NCI-H2227 (cell line): ENCODE data around the gene TM4SF1.
"Not testable (repeated sequence)": the region's sequence is repeated elsewhere in the genome, so short reads cannot be mapped to it uniquely, and the experiment has no call there.

ENCODE experiments used
- DNase-seq: peaks from one replicate; lab custom pipeline; 2025; ENCODE audit not compliant: unreplicated experiment; lab: John Stamatoyannopoulos, UW

Gene TM4SF1

DNA sequence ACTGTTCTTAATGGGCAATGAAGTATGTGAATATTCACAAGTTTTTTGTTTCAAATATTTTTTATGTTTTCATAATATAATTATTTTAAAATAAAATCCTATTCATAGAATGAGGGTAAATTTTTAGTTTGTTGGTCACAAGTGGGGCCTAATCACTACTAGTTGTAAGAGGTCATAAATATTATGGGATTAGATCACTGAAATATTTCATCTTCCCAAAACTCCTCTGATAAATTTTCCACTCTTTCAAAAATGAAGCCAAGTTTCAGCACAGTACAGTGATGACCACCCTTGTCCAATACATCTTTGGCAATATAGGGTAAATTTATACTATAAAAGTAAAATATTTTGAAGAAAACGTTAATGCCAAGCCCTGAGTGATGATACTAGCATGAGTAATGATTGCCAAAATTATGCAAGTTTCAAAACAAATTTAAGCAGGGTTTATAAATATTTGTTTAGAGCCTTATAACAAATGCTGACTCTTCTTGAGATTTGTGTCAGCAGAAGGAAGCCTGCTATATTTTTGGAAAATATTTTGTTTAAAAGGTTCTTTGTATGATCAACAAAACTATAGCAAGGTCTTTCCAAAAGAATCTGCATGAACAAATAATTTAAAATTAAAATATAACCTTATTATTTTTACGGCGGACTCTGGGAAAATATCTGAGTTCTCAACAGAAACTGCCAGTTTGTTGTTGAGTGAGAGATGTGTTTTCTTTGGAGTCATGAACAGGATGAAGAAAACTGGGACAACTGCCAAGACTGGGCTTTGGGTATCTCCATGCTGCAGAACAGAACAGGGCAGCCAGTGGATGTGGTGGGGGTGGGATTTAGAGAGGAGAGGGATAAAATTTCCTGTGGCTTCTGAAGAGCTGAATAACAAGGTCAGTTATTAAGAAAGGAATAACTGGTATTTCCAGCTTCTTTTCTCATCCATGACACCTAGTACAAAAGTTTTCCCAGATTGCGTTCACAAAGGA is 17.9 kb upstream of the TM4SF1 start:
- no peak for DNase-seq

GRCh38 chr3:149393345-149394160 is 16.1 kb upstream of the TM4SF1 start:
- peak; percentile 2 for DNase-seq

GRCh38 chr3:149391960-149392359 is 14.5 kb upstream of the TM4SF1 start:
- no peak for DNase-seq

- DNase-seq = no peak
Measured at GRCh38 chr3:149390772-149391212, 13.3 kb upstream of the TM4SF1 start.

DNA sequence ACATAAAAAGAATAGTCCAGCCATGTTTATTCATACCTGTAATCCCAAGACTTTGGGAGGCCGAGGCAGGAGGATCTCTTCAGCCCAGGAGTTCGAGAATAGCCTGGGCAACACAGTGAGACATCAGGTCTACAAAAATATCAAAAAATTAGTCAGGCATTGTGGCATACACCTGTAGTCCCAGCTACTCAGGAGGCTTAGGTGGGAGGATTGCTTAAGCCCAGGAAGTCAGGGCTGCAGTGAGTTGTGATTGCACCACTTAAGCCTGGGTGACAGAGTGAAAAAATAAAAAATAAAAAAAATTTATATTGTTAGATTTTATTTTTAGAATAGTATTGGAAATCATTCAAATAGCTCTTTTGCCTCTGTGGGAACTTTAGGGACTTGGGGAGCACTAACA is 12.8 kb upstream of the TM4SF1 start:
- DNase-seq = no peak

- no peak for DNase-seq
Measured at GRCh38 chr3:149388531-149389417, 11.3 kb upstream of the TM4SF1 start.

- DNase-seq = no peak
Measured at GRCh38 chr3:149388001-149388440, 10.6 kb upstream of the TM4SF1 start.

DNA sequence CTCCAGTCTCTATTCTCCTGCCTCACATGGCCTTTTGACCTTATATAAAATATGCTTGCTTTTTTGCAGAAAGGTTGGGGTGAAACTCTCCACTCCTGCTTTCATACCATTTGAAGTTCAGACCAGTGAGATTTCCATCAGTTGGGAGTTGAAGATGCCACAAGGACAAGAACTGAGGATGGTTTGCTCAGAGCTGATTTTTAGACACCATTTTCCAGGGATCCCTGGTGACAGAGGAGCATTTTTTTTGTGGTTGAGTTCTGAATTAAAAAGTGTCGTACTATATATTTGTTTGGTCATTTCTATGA is 8.8 kb upstream of the TM4SF1 start:
- DNase-seq = no peak

GRCh38 chr3:149385617-149386298 is 8.3 kb upstream of the TM4SF1 start:
- DNase-seq = no peak

DNA sequence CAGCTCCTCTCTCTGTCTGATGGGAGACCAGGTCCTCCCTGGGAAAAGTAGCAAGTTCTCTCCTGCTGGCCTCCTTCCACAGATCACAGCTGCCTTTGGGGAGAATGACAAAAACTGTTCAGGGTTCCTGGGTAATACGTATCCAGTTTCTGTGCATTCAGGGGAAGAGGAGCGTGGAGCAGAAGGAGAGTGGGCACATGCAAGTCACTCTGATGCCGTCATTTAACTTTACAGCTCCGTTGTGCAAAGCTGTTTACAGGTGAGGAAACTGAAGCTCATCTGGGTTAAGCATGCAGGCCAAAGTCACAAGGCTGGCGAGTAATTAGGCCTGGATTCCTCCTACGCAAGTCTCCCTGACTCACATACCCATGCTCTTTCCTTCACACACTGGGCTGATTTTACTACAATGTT is 7.5 kb upstream of the TM4SF1 start:
- no peak for DNase-seq

DNA sequence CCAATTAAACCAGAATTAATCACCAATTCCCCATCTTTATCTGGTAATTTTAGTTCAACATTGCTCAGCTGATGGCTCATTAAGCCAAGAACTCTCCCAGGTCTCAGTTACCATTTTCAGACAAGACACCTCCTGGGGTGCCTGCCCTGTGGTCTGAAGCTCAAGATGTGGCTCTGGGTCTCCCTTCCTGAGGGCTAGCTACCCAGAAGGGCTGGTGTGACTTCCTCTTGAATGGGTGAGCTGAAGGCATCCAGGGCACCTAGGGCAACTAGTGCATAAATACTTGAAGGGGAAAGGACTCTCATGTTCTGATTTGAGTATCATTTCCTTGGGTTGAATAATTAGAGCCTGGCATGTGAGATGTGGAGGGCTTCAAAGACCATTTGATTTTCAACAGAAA is 6.7 kb upstream of the TM4SF1 start:
- no peak for DNase-seq

- no peak for DNase-seq
Measured at GRCh38 chr3:149383703-149384102, 6.3 kb upstream of the TM4SF1 start.

DNA sequence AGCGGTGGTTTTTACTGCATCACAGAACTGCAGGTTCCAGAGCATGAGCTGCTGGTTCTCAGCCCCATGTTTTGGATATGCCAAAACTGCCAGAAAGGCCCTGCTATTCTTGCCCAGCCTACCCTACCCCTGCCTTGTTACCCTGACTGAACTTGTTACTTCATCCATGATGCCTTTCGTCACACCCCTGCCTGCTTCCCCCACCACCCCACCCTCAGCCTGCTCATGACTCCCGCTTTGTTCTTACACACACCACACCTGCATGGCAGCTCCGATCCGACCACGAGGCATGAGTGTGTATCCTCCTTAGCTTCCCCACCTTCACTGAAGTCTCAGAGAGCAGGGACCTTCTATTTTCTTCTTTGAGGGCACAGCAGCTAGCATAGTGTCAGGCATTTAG is 5.1 kb upstream of the TM4SF1 start:
- DNase-seq = no peak

DNA sequence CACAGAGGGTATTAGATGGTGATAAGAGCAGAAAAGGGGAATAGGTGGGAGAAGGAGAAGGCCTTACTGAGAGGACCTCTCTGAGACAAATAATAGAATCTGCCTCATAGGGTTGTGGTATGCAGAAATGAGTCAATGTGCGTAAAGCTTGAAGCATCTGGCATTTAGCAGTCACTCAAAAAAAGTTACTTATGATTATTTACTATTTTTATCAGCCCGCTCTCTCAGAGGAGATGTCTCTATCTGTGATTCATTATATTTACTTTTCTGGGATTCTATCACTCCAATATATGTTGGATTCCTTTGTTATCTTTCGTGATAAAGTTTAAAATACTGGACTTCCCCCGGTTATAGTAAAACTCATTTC is 4.6 kb upstream of the TM4SF1 start:
- no peak for DNase-seq

GRCh38 chr3:149381173-149382100 is 4.0 kb upstream of the TM4SF1 start:
- DNase-seq = no peak

DNA sequence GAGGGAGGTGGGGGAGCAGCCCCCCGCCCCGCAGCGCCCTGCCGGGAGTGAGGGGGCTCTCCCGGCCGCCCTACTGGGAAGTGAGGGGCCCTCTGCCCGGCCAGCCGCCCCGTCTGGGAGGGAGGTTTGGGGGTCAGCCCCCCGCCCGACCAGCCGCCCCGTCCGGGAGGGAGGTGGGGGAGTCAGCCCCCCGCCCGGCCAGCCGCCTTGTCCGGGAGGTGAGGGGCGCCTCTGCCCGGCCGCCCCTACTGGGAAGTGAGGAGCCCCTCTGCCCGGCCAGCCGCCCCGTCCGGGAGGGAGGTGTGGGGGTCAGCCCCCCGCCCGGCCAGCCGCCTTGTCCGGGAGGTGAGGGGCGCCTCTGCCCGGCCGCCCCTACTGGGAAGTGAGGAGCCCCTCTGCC is 2.8 kb upstream of the TM4SF1 start:
- not testable (repeated sequence) for DNase-seq

DNA sequence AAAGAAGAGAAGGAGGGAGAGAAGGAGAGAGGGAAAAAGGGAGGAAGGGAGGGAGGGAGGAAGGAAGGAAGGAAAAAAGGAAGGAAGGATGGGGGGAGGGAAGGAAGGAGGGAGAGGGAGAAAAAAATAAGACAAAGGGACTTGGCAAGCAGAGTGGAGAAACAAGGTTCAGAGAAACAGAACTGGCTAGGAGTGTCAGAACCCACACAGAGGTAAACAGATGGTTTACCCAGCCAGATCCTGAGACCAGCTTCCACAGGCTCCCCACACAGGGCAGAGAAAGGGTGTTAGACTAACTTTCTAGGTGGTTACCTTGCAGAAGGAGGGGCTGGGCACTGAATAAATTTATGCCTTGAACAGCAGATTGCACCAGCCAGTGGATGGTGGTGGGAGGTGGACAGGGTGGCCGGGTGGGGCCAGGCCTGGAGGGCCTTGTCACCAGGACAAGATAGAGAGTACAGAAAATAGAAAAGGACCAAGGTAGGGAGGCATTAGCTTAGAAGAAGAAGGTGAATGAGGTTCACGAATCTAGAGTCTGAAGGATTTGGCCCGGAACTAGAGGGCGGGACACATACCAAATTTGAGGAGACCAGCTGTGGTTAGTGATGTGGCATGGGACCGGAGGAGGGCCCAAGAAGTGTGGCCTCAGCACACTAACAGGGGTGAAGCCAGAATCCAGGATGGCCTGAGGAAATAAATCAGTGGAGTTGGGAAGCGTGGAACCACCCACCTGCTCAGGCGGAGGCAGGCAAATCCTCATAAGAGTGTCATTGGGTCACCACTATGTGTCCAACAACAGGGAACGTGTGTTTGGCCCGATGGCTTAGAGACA is 1.2 kb upstream of the TM4SF1 start:
- DNase-seq = no peak

GRCh38 chr3:149376718-149377407 is 586 bp downstream of the TM4SF1 start:
- no peak for DNase-seq
